GM19239 (cell line): Measurements from ENCODE around the gene EVPLL.
"Not testable (repeated sequence)": the region's sequence is repeated elsewhere in the genome, so short reads cannot be mapped to it uniquely, and the experiment has no call there.

Source experiments
- DNase-seq: peaks from one replicate; pipeline ENCODE4 v3.0.0; 2011; ENCODE audit warnings: low spot score; ENCODE audit not compliant: insufficient read length
- FAIRE-seq: peaks from 2 replicates; lab custom pipeline; 2011; peaks lifted over from hg19 to GRCh38; lab: Jason Lieb, UNC

Gene EVPLL

GRCh38 chr17:18377437-18378204 lies at the start of gene EVPLL:
Gene EVPLL, plus strand, starts transcription at chr17:18377778. Its CDS starts 3,160 bp downstream, at chr17:18380938.
- FAIRE-seq, result no peak
- no peak for DNase-seq

DNA sequence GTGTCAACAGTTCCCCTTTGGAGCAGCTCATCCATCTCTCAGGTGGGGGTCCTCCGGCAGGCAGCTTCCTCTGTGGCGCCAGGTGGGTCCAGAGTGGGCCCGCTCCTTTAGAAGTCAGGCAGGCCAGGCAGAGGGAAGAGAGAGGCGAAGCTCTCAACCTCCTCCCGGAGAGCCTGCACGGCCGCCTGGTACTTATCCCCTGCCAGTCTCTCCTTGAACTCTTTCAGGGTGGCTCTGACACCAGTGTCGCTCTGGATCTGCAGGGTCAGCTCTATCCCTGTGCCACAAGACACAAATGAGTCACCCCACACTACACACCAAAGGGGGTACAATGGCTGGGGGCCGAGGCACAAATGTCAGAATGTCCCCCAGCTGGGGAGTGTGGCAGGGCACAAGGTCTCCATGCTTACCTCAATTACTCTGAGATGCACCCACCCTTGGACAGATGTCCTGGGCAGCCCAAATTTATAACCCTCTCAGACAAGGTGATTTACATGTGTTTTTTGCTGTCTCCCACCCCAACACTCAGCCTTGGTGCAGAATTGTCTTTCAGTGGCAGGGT lies 48.9 kb upstream of the EVPLL start:
- DNase-seq, result no peak
- no peak for FAIRE-seq

GRCh38 chr17:18331879-18332278 lies 45.7 kb upstream of the EVPLL start:
- DNase-seq, result no peak
- FAIRE-seq, result no peak

- DNase-seq, result no peak
- no peak for FAIRE-seq
Observed at GRCh38 chr17:18332909-18333489, 44.6 kb upstream of the EVPLL start.

GRCh38 chr17:18338158-18338557 lies 39.4 kb upstream of the EVPLL start:
- not testable (repeated sequence) for DNase-seq, FAIRE-seq

DNA sequence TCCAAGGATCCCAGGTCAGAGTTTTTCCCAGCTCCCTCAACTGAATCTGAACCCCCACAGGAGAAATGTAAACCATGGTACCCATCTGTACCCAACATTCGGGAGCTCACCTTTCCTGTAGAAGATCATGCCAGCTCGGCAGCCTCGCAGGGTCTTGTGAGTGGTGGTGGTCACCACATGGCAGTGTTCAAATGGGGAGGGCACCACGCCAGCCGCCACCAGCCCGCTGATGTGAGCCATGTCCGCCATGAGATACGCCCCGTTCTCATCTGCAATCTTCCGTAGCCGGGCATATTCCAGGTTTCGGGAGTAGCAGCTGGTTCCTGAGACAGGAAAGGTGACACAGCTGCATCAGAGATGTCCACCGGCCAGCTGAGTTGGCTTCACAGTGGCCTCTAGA lies 37.6 kb upstream of the EVPLL start:
- FAIRE-seq (no peak), DNase-seq (no peak)

GRCh38 chr17:18344021-18344420 lies 33.6 kb upstream of the EVPLL start:
- FAIRE-seq (peak; percentile 8), DNase-seq (no peak)

DNA sequence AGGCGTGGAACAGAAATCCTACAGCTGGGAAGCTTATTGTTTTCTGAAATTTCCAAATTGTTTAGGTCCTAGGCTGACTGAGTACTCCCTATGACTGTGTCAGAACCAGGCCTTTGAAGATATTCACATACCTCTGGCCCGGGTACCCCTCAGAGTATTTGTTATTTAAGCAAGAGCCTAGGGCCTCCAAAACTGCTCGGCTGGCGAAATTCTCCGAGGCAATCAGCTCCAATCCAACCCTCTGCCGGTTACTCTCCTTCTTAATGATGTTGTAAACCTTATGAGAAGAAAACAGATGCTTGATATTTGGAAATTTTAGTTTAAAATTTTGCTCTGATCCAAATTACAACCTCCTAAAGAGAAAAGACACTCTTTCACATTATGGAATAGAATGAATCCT lies 24.0 kb upstream of the EVPLL start:
- no peak for FAIRE-seq
- no peak for DNase-seq

GRCh38 chr17:18356624-18357023 lies 21.0 kb upstream of the EVPLL start:
- FAIRE-seq, result no peak

DNA sequence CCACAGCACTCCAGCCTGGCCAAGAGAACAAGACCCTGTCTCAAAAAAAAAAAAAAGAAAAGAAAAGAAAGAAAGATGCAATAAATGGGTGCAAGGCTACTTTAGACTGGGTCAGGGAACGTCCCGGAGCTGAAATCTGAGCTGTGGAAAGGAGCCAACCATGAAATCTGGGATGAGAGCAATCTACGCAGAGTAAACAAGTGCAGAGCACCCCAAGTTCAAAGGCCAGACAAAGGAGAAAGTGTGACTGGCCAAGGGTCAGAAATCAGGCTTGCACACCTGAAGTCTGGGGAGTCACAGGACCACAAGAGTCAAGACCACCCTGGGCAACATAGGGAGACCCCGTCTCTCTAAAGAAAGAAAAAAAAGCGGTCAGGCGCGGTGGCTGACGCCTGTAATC lies 17.1 kb upstream of the EVPLL start:
- FAIRE-seq, result no peak
- no peak for DNase-seq

More at GRCh38 chr17:18356624-18357023, 21.0 kb upstream of the EVPLL start:
- no peak for DNase-seq

DNA sequence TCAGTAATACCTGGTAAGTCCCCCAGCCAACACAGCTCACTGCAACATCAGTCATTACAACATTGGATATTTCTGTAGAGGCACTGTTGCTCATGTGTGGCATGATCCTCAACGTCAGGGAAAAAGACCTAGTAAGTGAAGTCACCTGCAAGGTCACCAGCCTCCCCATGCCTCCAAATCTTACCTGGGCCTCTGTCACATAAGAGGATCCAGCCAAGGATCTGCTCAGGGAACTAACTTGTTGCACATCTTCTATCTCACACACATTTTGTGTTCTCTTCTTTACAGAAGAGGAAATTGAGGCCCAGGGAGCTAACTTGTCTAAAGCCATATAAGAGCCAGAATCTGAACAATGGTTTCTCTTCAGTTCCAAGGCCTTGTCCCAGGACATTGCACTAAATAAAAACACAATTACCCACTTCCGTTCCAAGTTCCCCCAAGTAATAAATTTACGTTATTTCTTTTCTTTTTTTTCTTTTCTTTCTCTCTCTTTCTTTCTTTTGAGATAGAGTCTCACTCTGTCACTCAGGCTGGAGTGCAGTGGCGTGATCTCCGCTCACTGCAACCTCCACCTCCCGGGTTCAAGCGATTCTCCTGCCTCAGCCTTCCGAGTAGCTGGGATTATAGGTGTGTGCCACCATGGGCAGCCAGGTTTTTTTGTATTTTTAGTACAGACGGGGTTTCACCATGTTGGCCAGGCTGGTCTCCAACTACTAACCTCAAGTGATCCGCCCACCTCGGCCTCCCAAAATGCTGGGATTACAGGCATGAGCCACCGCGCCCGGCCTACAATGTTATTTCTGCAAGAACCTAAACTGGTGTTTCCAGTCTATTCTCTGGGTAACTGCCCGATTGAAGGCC lies 15.5 kb upstream of the EVPLL start:
- no peak for FAIRE-seq
- DNase-seq, result no peak

- DNase-seq (no peak), FAIRE-seq (peak; percentile 81)
Observed at GRCh38 chr17:18362698-18363100, 14.9 kb upstream of the EVPLL start.

- DNase-seq, result peak; percentile 93
- FAIRE-seq, result peak; percentile 95
Observed at GRCh38 chr17:18363101-18364049, 14.2 kb upstream of the EVPLL start, which contains the start of gene SHMT1. Gene SHMT1, minus strand, starts transcription at chr17:18363550. Its CDS starts 7,569 bp downstream, at chr17:18355981.

- DNase-seq (no peak), FAIRE-seq (no peak)
Observed at GRCh38 chr17:18364166-18364565, 13.4 kb upstream of the EVPLL start.

DNA sequence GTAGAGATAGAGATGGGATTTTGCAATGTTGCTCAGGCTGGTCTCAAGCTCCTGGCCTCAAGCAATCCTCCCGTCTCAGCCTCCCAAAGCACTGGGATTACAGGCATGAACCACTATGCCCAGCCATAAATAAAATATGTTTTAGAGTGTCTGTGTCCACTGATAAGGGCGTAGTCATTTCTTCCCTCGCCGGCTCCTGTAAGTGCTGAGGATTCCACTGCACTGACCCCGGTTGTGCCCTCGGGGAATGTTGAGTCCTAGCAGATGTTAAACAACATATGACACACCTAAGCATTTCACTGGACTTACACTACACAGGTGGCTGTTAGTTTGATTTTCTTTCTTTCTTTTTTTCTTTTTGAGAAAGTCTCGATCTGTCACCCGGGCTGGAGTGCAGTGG lies 8.6 kb upstream of the EVPLL start:
- FAIRE-seq (no peak), DNase-seq (no peak)

- no peak for FAIRE-seq
- DNase-seq, result no peak
Observed at GRCh38 chr17:18370761-18371160, 6.8 kb upstream of the EVPLL start.

DNA sequence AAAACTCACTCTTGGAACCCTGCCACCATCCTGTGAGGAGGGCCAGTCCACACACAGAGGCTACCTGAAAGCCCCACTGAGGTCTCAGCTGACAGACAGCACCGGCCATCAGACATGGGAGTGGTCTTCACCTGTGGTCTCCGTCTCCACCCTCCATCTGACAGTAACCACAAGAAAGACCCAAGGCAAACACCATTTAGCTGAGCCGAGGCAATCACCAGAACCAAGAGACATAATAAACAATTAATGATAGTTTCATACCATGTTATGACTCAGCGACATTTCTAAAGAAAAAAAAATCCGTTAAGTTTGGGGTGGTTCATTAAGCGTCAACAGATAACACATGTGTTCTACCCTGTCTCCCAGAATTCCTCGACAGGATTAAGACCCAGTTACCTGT lies 6.1 kb upstream of the EVPLL start:
- FAIRE-seq, result no peak

DNA sequence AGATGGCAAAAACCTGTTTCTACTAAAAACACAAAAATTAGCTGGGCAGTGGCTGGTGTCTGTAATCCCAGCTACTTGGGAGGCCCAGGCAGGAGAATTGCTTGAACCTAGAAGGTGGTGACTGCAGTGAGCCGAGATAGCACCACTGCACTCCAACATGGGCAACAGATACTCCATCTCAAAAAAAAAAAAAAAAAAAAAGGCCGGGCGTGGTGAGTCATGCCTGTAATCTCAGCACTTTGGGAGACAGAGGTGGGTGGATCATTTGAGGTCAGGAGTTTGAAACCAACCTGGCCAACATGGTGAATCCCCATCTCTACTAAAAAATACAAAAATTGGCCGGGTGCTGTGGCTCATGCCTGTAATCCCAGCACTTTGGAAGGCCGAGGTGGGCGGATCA lies 4.4 kb upstream of the EVPLL start:
- not testable (repeated sequence) for FAIRE-seq, DNase-seq

More for the DNA sequence above, 6.1 kb upstream of the EVPLL start:
- DNase-seq, result no peak

GRCh38 chr17:18374216-18374615 lies 3.4 kb upstream of the EVPLL start:
- DNase-seq, result no peak
- no peak for FAIRE-seq

GRCh38 chr17:18378205-18378505 lies 577 bp downstream of the EVPLL start:
- FAIRE-seq (no peak), DNase-seq (no peak)
